T-helper 2 cell treated with Interferon-gamma antibody and Interleukin-4, amounts not matched to agents 100 ng/mL and 5 ng/mL, for 36 hours (primary cell): ENCODE results near the gene EIF4G3. TPM values are rescaled to one million over a fixed set of nuclear protein-coding genes. Genes with fewer than 3 reads are reported as not detected.
"Not testable (repeated sequence)": the region's sequence is repeated elsewhere in the genome, so short reads cannot be mapped to it uniquely, and the experiment has no call there.

Experiments used
- intact Hi-C: fragments of 100-400 bp; cut with micrococcal nuclease; formaldehyde crosslinking; loops from one replicate; pipeline ENCODE4 v1.15.1; 2023
- total RNA-seq: library from RNA; stranded (reverse); gene quantifications from 2 replicates; pipeline ENCODE4 v1.2.3, GENCODE V29; 2022

Gene EIF4G3
- total RNA-seq, 1 donor from 2014 or later = 48.4 TPM

- intact Hi-C loops = no loop called here
These were observed 292.9 kb downstream of the EIF4G3 start for GRCh38 chr1:20883766-20884165.

- intact Hi-C loops = no loop called here
These were observed 293.9 kb downstream of the EIF4G3 start for GRCh38 chr1:20882837-20883236.

GRCh38 chr1:20878799-20879198 lies 297.9 kb downstream of the EIF4G3 start:
- intact Hi-C loops = no loop called here

GRCh38 chr1:20875198-20875973 lies 301.3 kb downstream of the EIF4G3 start:
- intact Hi-C loops = no loop called here

- intact Hi-C loops = no loop called here
These were observed 303.4 kb downstream of the EIF4G3 start for GRCh38 chr1:20873311-20873710.

GRCh38 chr1:20871419-20871818 lies 305.3 kb downstream of the EIF4G3 start:
- intact Hi-C loops = no loop called here

GRCh38 chr1:20870718-20871117 lies 306.0 kb downstream of the EIF4G3 start:
- intact Hi-C loops = no loop called here

- intact Hi-C loops = no loop called here
These were observed 308.4 kb downstream of the EIF4G3 start for GRCh38 chr1:20868263-20868662.

GRCh38 chr1:20867847-20868246 lies 308.9 kb downstream of the EIF4G3 start:
- intact Hi-C loops = no loop called here

- intact Hi-C loops = no loop called here
These were observed 309.6 kb downstream of the EIF4G3 start for GRCh38 chr1:20867062-20867461.

GRCh38 chr1:20865001-20865400 lies 311.7 kb downstream of the EIF4G3 start:
- intact Hi-C loops = no loop called here

GRCh38 chr1:20854529-20854928 lies 322.2 kb downstream of the EIF4G3 start:
- intact Hi-C loops = no loop called here

- intact Hi-C loops = not testable (repeated sequence)
These were observed 324.9 kb downstream of the EIF4G3 start for GRCh38 chr1:20851791-20852190.

GRCh38 chr1:20850021-20850420 lies 326.7 kb downstream of the EIF4G3 start:
- intact Hi-C loops = no loop called here

- intact Hi-C loops = no loop called here
These were observed 327.6 kb downstream of the EIF4G3 start for GRCh38 chr1:20849100-20849499.

- intact Hi-C loops = no loop called here
These were observed 328.5 kb downstream of the EIF4G3 start for GRCh38 chr1:20848162-20848561.

- intact Hi-C loops = no loop called here
These were observed 329.1 kb downstream of the EIF4G3 start for GRCh38 chr1:20847611-20848080.

- intact Hi-C loops = no loop called here
These were observed 330.0 kb downstream of the EIF4G3 start for GRCh38 chr1:20846461-20847374.

GRCh38 chr1:20840731-20841130 lies 336.0 kb downstream of the EIF4G3 start:
- intact Hi-C loops = no loop called here

- intact Hi-C loops = no loop called here
These were observed 339.0 kb downstream of the EIF4G3 start for GRCh38 chr1:20837554-20838192.

GRCh38 chr1:20836230-20836629 lies 340.5 kb downstream of the EIF4G3 start:
- intact Hi-C loops = no loop called here

- intact Hi-C loops = no loop called here
These were observed 341.9 kb downstream of the EIF4G3 start for GRCh38 chr1:20834780-20835179.
